Gastroesophageal sphincter (tissue), 4 donors: Measurements from ENCODE around the gene OTUD1. TPM values are rescaled to one million over a fixed set of nuclear protein-coding genes. Genes with fewer than 3 reads are reported as not detected.

Source experiments
- ATAC-seq: fragments of 150-250 bp; one replicate; pipeline ENCODE4 v1.9.1; 2016; ENCODE audit warnings: mild to moderate bottlenecking, moderate library complexity
- H3K27ac ChIP-seq, 4 donors: fragments of 200-600 bp; sonication (generic) in 3 of 4; 1 replicate in 3 of 4; 2 replicates in 1 of 4; pipeline ENCODE4 v1.5.1; 2016 to 2019
- H3K27me3 ChIP-seq: fragments of 200-600 bp; sonication (generic); one replicate; pipeline ENCODE4 v1.5.1; 2019
- H3K36me3 ChIP-seq, 2 donors: fragments of 200-600 bp; sonication (generic); one replicate each; pipeline ENCODE4 v1.5.1; 2019; ENCODE audit warnings: control low read depth in 1 of 2
- H3K4me1 ChIP-seq, 3 donors: fragments of 200-600 bp; sonication (generic); 1 replicate in 2 of 3; 2 replicates in 1 of 3; pipeline ENCODE4 v1.5.1; 2016 to 2019; ENCODE audit warnings: control low read depth in 2 of 3
- H3K4me3 ChIP-seq, 2 donors: fragments of 200-600 bp; sonication (generic); one replicate each; pipeline ENCODE4 v1.5.1; 2019; ENCODE audit warnings: mild to moderate bottlenecking in 1 of 2, moderate library complexity in 1 of 2
- H3K9me3 ChIP-seq, 3 donors: fragments of 200-600 bp; sonication (generic); one replicate each; pipeline ENCODE4 v1.5.1; 2017 to 2019; ENCODE audit warnings: control low read depth in 2 of 3
- CTCF ChIP-seq, 4 experiments: fragments of 200-600 bp in 2 of 4; fragments of 450-650 bp in 2 of 4; sonication (generic) in 1 of 4; IDR thresholded peaks; one replicate each; pipeline ENCODE4 v1.5.1; 2017 to 2019; ENCODE audit warnings: antibody characterized with exemption in 4 of 4, mild to moderate bottlenecking in 2 of 4, moderate library complexity in 2 of 4
- EP300 ChIP-seq: sonication (generic); formaldehyde crosslinking; IDR thresholded peaks from one replicate; pipeline ENCODE4 v1.6.1; 2017; ENCODE audit warnings: antibody characterized with exemption, mild to moderate bottlenecking
- POLR2A ChIP-seq, 2 donors: fragments of 450-650 bp; IDR thresholded peaks; one replicate each; pipeline ENCODE4 v1.6.1; 2017; ENCODE audit warnings: antibody characterized with exemption in 2 of 2, mild to moderate bottlenecking in 2 of 2, moderate library complexity in 1 of 2
- POLR2AphosphoS5 ChIP-seq: sonication (generic); formaldehyde crosslinking; IDR thresholded peaks from one replicate; pipeline ENCODE4 v1.6.1; 2017; ENCODE audit warnings: antibody characterized with exemption
- WGBS, 2 donors: methylation state at CpG; one replicate each; pipeline ENCODE4 v1.1.5; 2018; ENCODE audit warnings: low coverage in 1 of 2; 5-methylcytosine and 5-hydroxymethylcytosine counted together
- total RNA-seq, 4 donors: library from RNA; depleted of rRNA; stranded (reverse); fragments of >200 nt; gene quantifications; one replicate each; pipeline ENCODE4 v1.1.0, GENCODE V29; 2016

Gene OTUD1
- total RNA-seq, 4 donors from 2014 or later, result 11.5 to 19.8 (median 12.3) TPM

GRCh38 chr10:23439961-23440889 lies 1.4 kb downstream of the OTUD1 start:
- peaks cover 0 to 58% (median 10%) of the 10 kb centered on the region in 3 donors for H3K4me1 ChIP-seq
- peaks cover 0 to 17% of the 10 kb centered on the region in 2 donors for H3K36me3 ChIP-seq
- H3K9me3 ChIP-seq, result no peaks in the 10 kb centered on the region
- no peaks in the 10 kb centered on the region for H3K27me3 ChIP-seq
- 8 to 10% methylated on average over 5 of the region's 73 CpGs for WGBS, 2 donors
- peak; percentile 14 for TF ChIP-seq POLR2AphosphoS5
- TF ChIP-seq POLR2A (IDR thresholded peaks at IDR 0.05), result no peak
- H3K27ac ChIP-seq, result peak overlapping the region; percentile 75 to 98 (median 95)
- no peak for ATAC-seq
- H3K4me3 ChIP-seq, result peak overlapping the region; percentile 67 to 95

- Histone ChIP-seq H3K4me3 (peak overlapping the region; percentile 67 to 95), H3K36me3 (peaks cover 0 to 18% of the 10 kb centered on the region in 2 donors), H3K27me3 (no peaks in the 10 kb centered on the region), H3K9me3 (no peaks in the 10 kb centered on the region), H3K27ac (peak overlapping the region in 2 of 4 donors; percentile 95), H3K4me1 (peaks cover 0 to 59% (median 10%) of the 10 kb centered on the region in 3 donors)
- TF ChIP-seq CTCF (IDR thresholded peaks at IDR 0.05), result no peak
- TF ChIP-seq POLR2A (IDR thresholded peaks at IDR 0.05), result no peak
- no peak for TF ChIP-seq POLR2AphosphoS5
- no peak for TF ChIP-seq EP300
- 52 to 53% methylated on average over 3 of the region's 3 CpGs for WGBS, 2 donors
- ATAC-seq, result no peak
Observed at GRCh38 chr10:23441251-23441650, 2.4 kb downstream of the OTUD1 start.

GRCh38 chr10:23442936-23443335 lies 4.1 kb downstream of the OTUD1 start:
- no peak for ATAC-seq
- Histone ChIP-seq H3K9me3 (no peaks in the 10 kb centered on the region), H3K4me3 (peak overlapping the region in 1 of 2 donors; percentile 95), H3K27ac (no peak overlapping the region), H3K27me3 (no peaks in the 10 kb centered on the region), H3K36me3 (peaks cover 0 to 32% of the 10 kb centered on the region in 2 donors), H3K4me1 (peaks cover 0 to 65% (median 10%) of the 10 kb centered on the region in 3 donors)
- no peak for TF ChIP-seq CTCF (IDR thresholded peaks at IDR 0.05)
- no peak for TF ChIP-seq EP300
- no peak for TF ChIP-seq POLR2AphosphoS5
- no peak for TF ChIP-seq POLR2A (IDR thresholded peaks at IDR 0.05)
- WGBS, 2 donors, result 36 to 39% methylated on average over 2 of the region's 2 CpGs

GRCh38 chr10:23445591-23445990 lies 6.7 kb downstream of the OTUD1 start:
- no peaks in the 10 kb centered on the region for H3K27me3 ChIP-seq
- H3K36me3 ChIP-seq, result peaks cover 0 to 33% of the 10 kb centered on the region in 2 donors
- peaks cover 0 to 67% (median 10%) of the 10 kb centered on the region in 3 donors for H3K4me1 ChIP-seq
- no peak for ATAC-seq
- no peak overlapping the region for H3K4me3 ChIP-seq
- H3K9me3 ChIP-seq, result no peaks in the 10 kb centered on the region
- H3K27ac ChIP-seq, result no peak overlapping the region
- TF ChIP-seq CTCF (IDR thresholded peaks at IDR 0.05) (no peak), POLR2AphosphoS5 (no peak)
- WGBS, 2 donors, result 85 to 93% methylated on average over 5 of the region's 5 CpGs

GRCh38 chr10:23448323-23448722 lies 9.4 kb downstream of the OTUD1 start:
- WGBS, 2 donors, result 88 to 95% methylated on average over 2 of the region's 2 CpGs
- Histone ChIP-seq H3K9me3 (no peaks in the 10 kb centered on the region), H3K27ac (no peak overlapping the region), H3K4me1 (peaks cover 0 to 40% (median 0%) of the 10 kb centered on the region in 3 donors), H3K27me3 (no peaks in the 10 kb centered on the region), H3K36me3 (peaks cover 0 to 31% of the 10 kb centered on the region in 2 donors), H3K4me3 (no peak overlapping the region)
- TF ChIP-seq CTCF (IDR thresholded peaks at IDR 0.05) (no peak), EP300 (no peak), POLR2A (IDR thresholded peaks at IDR 0.05) (no peak), POLR2AphosphoS5 (no peak)
- ATAC-seq, result no peak
